Measurements from ENCODE around the gene TP53. TPM values are rescaled to one million over a fixed set of nuclear protein-coding genes. Genes with fewer than 3 reads are reported as not detected.

The TP53 gene
- total RNA-seq, 2 donors from 2014 or later, result 12.9 to 20.1 TPM

GRCh38 chr17:7618608-7619007 is 68.7 kb downstream of the TP53 start:
- H3K4me1 ChIP-seq, result peaks cover 0 to 10% of the 10 kb centered on the region in 2 donors
- H3K27me3 ChIP-seq, result no peaks in the 10 kb centered on the region
- H3K4me3 ChIP-seq, result no peak overlapping the region
- no peaks in the 10 kb centered on the region for H3K36me3 ChIP-seq
- H3K9me3 ChIP-seq, result no peaks in the 10 kb centered on the region
- no peak for DNase-seq (ENCODE audit: low spot score)
- H3K27ac ChIP-seq, result no peak overlapping the region
- TF ChIP-seq CTCF (IDR thresholded peaks at IDR 0.05), result no peak

Other genes with a start within 250 kb of the TP53 start
- gene FGF11, start 248.0 kb downstream of the TP53 start, total RNA-seq, result 10 to 100 TPM; 18.6 to 20.9 TPM
- 10 to 100 TPM; 15.8 to 19.0 TPM for gene CHRNB1, start 242.4 kb downstream of the TP53 start, total RNA-seq
- gene ZBTB4, start 207.9 kb downstream of the TP53 start, total RNA-seq, result 10 to 100 TPM; 50.5 to 67.3 TPM
- not detected for gene SLC35G6, start 206.0 kb downstream of the TP53 start, total RNA-seq
- gene POLR2A, start 203.1 kb downstream of the TP53 start, total RNA-seq, result 10 to 100 TPM; 28.4 to 41.2 TPM
- gene TNFSF12, start 138.4 kb downstream of the TP53 start, total RNA-seq, result 10 to 100 TPM; 39.6 to 50.2 TPM
- gene TNFSF13, start 128.7 kb downstream of the TP53 start, total RNA-seq, result 10 to 100 TPM; 11.0 to 16.9 TPM
- 10 to 100 TPM; 45.9 to 56.1 TPM for gene SENP3, start 125.6 kb downstream of the TP53 start, total RNA-seq
- gene CD68, start 107.9 kb downstream of the TP53 start, total RNA-seq, result 10 to 100 TPM; 16.2 to 54.2 TPM
- gene MPDU1, start 103.6 kb downstream of the TP53 start, total RNA-seq, result 10 to 100 TPM; 55.4 to 81.1 TPM
- 10 to 100 TPM in 1 of 2 donors, 1 to 10 TPM in 1; 5.6 to 11.5 TPM for gene SOX15, start 97.4 kb downstream of the TP53 start, total RNA-seq
- gene FXR2, start 72.6 kb downstream of the TP53 start, total RNA-seq, result 10 to 100 TPM; 70.3 to 83.6 TPM
- gene SAT2, start 59.7 kb downstream of the TP53 start, total RNA-seq, result 10 to 100 TPM; 56.0 to 78.5 TPM
- under 1 TPM in 1 of 2 donors, not detected in 1; 0.39 TPM for gene SHBG, start 57.4 kb downstream of the TP53 start, total RNA-seq
- gene ATP1B2, start 36.6 kb downstream of the TP53 start, total RNA-seq, result 1 to 10 TPM; 1.2 to 2.2 TPM
- 1 to 10 TPM; 3.7 to 6.1 TPM for gene WRAP53, start 987 bp upstream of the TP53 start, total RNA-seq
- gene EFNB3, start 17.7 kb upstream of the TP53 start, total RNA-seq, result 1 to 10 TPM; 2.1 to 5.9 TPM
- under 1 TPM in 1 of 2 donors, not detected in 1; 0.08 TPM for gene DNAH2, start 30.3 kb upstream of the TP53 start, total RNA-seq
- gene KDM6B, start 146.7 kb upstream of the TP53 start, total RNA-seq, result 10 to 100 TPM; 11.0 to 11.1 TPM
- gene TMEM88, start 167.6 kb upstream of the TP53 start, total RNA-seq, result 10 to 100 TPM; 42.5 to 53.2 TPM
- gene NAA38, start 170.1 kb upstream of the TP53 start, total RNA-seq, result 10 to 100 TPM; 77.1 to 85.0 TPM
- gene CYB5D1, start 170.5 kb upstream of the TP53 start, total RNA-seq, result 1 to 10 TPM; 5.1 to 6.8 TPM
- 10 to 100 TPM; 17.6 to 44.7 TPM for gene CHD3, start 201.3 kb upstream of the TP53 start, total RNA-seq
- gene RNF227, start 228.8 kb upstream of the TP53 start, total RNA-seq, result 1 to 10 TPM; 1.6 to 5.8 TPM
- under 1 TPM in 1 of 2 donors, not detected in 1; 0.39 TPM for gene KCNAB3, start 242.4 kb upstream of the TP53 start, total RNA-seq
- gene TRAPPC1, start 244.5 kb upstream of the TP53 start, total RNA-seq, result 10 to 100 TPM; 52.4 to 68.2 TPM
- 1 to 10 TPM; 4.6 to 8.3 TPM for gene CNTROB, start 244.7 kb upstream of the TP53 start, total RNA-seq